IPS-18a (cell line): ENCODE results near the gene AOX1.
"Not testable (repeated sequence)": the region's sequence is repeated elsewhere in the genome, so short reads cannot be mapped to it uniquely, and the experiment has no call there.

Experiments
- H3K27ac ChIP-seq: one replicate; pipeline ENCODE4 v1.5.1; 2013; ENCODE audit warnings: low read length
- H3K27me3 ChIP-seq: one replicate; pipeline ENCODE4 v1.6.1; 2013; ENCODE audit warnings: mild to moderate bottlenecking, low read length; ENCODE audit not compliant: control insufficient read depth, insufficient read depth
- H3K36me3 ChIP-seq: one replicate; pipeline ENCODE4 v1.6.1; 2013; ENCODE audit warnings: low read depth, low read length; ENCODE audit not compliant: control insufficient read depth
- H3K4me1 ChIP-seq: one replicate; pipeline ENCODE4 v1.6.1; 2013; ENCODE audit warnings: low read depth, low read length; ENCODE audit not compliant: control insufficient read depth
- H3K4me3 ChIP-seq: one replicate; pipeline ENCODE4 v1.5.1; 2013; ENCODE audit warnings: low read length
- H3K9ac ChIP-seq: one replicate; pipeline ENCODE4 v1.6.1; 2013; ENCODE audit warnings: mild to moderate bottlenecking, low read length, moderate library complexity
- H3K9me3 ChIP-seq: one replicate; pipeline ENCODE4 v1.6.1; 2013; ENCODE audit warnings: low read depth, low read length; ENCODE audit not compliant: control insufficient read depth

Gene AOX1

DNA sequence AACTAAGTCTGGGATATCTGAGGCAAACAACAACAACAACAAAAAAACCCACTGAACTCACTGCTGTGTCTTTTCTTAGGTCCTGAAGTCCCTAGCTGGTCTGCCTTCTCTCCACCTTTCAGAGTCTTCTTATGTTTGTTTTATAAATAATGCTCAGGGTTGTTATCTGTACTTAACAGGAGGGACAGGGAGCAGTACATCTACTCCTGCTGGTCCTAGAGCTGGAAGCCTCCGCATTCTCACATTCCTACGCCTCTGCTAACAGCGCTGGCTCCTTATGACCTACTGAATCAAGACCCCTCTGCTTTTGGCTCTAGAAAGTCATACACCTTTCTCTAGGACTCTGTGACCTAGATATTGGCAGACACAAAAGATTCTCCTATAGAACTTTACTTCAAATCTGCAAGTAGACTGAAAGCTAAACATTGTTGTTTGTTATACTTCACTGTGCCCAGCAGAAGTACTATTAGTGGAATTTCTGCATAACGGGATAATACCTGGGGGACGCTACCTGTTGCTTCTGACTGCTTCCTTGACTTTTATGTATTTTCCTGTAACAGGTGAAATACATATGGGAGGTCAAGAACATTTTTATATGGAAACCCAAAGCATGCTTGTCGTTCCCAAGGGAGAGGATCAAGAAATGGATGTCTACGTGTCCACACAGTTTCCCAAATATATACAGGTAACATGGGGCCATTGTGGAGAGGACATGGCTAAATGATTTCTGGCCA lies 48.6 kb downstream of the AOX1 start:
- no peak overlapping the region for H3K9ac ChIP-seq
- H3K4me3 ChIP-seq, result no peak overlapping the region
- no peaks in the 10 kb centered on the region for H3K27me3 ChIP-seq
- no peaks in the 10 kb centered on the region for H3K36me3 ChIP-seq
- H3K4me1 ChIP-seq, result no peaks in the 10 kb centered on the region
- H3K27ac ChIP-seq, result no peak overlapping the region
- H3K9me3 ChIP-seq, result no peaks in the 10 kb centered on the region

DNA sequence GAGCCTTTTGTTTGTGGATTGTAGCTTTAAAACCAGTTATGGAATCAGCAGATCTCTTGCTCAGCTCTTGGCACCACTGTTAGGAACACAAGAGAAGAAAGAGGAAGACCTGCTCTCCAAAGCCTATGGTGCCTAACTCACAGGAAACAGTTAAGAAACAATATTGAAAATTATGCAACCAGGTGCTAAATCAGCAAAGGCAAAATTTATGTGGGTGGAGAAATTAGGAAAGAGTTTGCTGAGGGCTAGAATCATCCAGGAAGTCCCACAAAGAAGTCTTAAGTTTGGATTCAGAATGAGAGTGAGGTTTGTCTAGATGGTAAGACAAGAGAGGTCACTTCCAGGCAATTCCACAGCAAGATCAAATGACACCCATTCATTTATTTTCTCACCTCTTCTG lies 49.4 kb downstream of the AOX1 start:
- Histone ChIP-seq H3K4me3 (no peak overlapping the region), H3K4me1 (no peaks in the 10 kb centered on the region), H3K9me3 (no peaks in the 10 kb centered on the region)

GRCh38 chr2:200637901-200638300 lies 52.1 kb downstream of the AOX1 start:
- no peaks in the 10 kb centered on the region for H3K36me3 ChIP-seq
- no peak overlapping the region for H3K9ac ChIP-seq
- no peaks in the 10 kb centered on the region for H3K4me1 ChIP-seq
- no peak overlapping the region for H3K27ac ChIP-seq
- no peaks in the 10 kb centered on the region for H3K27me3 ChIP-seq
- H3K4me3 ChIP-seq, result no peak overlapping the region
- H3K9me3 ChIP-seq, result no peaks in the 10 kb centered on the region

More for the DNA sequence above, 49.4 kb downstream of the AOX1 start:
- Histone ChIP-seq H3K9ac (no peak overlapping the region), H3K36me3 (no peaks in the 10 kb centered on the region), H3K27me3 (no peaks in the 10 kb centered on the region), H3K27ac (no peak overlapping the region)

- no peak overlapping the region for H3K27ac ChIP-seq
- H3K9ac ChIP-seq, result no peak overlapping the region
- no peaks in the 10 kb centered on the region for H3K27me3 ChIP-seq
- no peaks in the 10 kb centered on the region for H3K36me3 ChIP-seq
- no peak overlapping the region for H3K4me3 ChIP-seq
- H3K9me3 ChIP-seq, result no peaks in the 10 kb centered on the region
- no peaks in the 10 kb centered on the region for H3K4me1 ChIP-seq
Measured at GRCh38 chr2:200640176-200640575, 54.4 kb downstream of the AOX1 start.

DNA sequence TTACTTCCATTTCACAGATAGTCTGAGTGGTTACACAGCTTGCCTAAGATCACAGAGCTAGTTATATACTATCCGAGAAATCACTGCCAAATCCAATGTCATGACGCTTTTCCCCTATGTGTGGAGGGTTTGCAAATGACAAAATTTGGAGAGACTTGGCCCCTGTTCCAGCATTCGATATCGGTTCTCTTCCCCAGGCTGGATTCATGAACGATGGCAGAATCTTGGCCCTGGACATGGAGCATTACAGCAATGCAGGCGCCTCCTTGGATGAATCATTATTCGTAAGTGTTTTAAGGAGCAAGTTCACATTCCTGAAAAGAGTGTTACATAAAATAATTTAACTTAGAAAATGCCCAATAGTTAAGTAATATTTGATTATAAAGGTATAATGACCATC lies 55.1 kb downstream of the AOX1 start:
- Histone ChIP-seq H3K4me1 (no peaks in the 10 kb centered on the region), H3K27ac (no peak overlapping the region), H3K9ac (no peak overlapping the region), H3K4me3 (no peak overlapping the region), H3K27me3 (no peaks in the 10 kb centered on the region), H3K36me3 (no peaks in the 10 kb centered on the region), H3K9me3 (no peaks in the 10 kb centered on the region)

DNA sequence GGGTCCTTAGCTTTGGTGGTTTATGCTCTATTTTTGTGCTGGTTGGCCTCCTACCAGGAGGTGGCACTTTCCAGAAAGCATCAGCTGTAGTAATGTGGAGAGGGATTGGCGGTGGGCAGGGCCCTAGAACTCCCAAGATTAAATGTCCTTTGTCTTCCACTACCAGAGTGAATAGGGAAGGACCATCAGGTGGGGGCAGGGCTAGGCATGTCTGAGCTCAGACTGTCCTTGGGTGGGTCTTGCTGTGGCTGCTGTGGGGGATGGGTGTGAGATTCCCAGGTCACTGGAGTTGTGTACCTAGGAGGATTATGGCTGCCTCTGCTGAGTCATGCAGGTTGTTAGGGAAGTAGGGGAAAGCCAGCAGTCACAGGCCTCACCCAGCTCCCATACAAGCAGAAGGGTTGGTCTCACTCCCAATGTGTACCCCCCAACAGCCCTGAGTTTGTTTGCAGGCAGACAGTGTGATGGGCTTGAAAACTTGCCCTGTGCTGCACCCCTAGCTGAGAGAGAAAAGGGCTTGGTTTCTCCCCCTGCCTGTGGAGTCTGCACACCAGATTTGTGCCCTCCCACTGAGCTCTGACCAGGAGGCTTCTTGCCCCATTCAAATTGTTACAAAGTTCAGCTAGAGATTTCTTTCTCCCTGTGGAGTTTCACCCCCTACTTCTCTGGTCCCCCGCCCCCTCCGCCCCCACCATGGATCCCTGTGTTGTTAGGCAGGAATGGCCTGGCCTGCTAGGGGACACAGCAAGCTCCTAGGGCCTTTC lies 62.9 kb downstream of the AOX1 start:
- H3K27ac ChIP-seq, result not testable (repeated sequence)

GRCh38 chr2:200649724-200650123 lies 63.9 kb downstream of the AOX1 start:
- H3K9me3 ChIP-seq, result no peaks in the 10 kb centered on the region
- peaks cover 16% of the 10 kb centered on the region for H3K4me1 ChIP-seq
- no peak overlapping the region for H3K27ac ChIP-seq
- H3K9ac ChIP-seq, result no peak overlapping the region
- no peak overlapping the region for H3K4me3 ChIP-seq
- H3K36me3 ChIP-seq, result no peaks in the 10 kb centered on the region
- H3K27me3 ChIP-seq, result no peaks in the 10 kb centered on the region

More for the DNA sequence above, 62.9 kb downstream of the AOX1 start:
- H3K4me3 ChIP-seq, H3K27me3 ChIP-seq, H3K36me3 ChIP-seq, H3K9ac ChIP-seq, H3K9me3 ChIP-seq: not testable (repeated sequence)
- peaks cover 16% of the 10 kb centered on the region for H3K4me1 ChIP-seq

DNA sequence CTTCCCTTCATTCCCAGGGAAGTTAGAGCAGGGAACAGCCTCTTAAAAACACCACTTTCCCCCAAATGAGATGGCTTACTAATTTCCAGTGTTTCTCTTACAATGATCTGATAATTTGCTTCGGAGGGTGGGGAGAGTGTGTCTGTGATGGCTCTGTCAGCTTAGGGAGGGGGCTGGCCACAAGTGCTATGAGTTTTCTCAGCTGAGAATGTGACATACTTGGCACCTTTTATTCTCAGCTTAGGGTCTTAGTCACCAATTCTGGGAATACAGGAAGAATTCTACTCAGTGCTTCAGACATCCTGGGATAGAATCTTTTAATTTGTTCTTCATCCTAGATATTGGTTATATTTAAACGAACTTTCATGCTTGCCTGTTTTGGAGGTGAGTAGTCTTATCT lies 64.4 kb downstream of the AOX1 start:
- Histone ChIP-seq H3K4me1 (peaks cover 16% of the 10 kb centered on the region), H3K4me3 (no peak overlapping the region), H3K27ac (no peak overlapping the region), H3K9me3 (no peaks in the 10 kb centered on the region), H3K27me3 (no peaks in the 10 kb centered on the region), H3K9ac (no peak overlapping the region), H3K36me3 (no peaks in the 10 kb centered on the region)

DNA sequence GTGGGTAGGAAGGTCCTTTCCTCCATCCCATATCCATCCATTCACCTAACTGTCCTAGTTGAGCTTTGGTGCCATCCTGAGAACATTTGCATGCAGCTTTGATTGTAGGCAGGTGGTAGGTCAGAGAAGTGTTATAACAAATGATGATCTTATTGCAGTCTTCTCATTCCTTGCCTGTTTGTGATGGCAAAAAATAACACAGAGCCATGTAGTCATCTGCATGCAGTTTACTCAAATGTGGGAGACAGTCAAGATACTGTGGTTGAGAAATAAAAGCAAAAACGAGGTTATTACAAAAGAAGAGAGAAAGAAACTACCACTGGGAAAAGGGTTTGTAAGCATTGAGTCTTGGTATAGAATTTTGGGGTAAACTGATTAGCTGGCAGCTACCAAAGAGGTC lies 66.3 kb downstream of the AOX1 start:
- H3K4me1 ChIP-seq, result peaks cover 16% of the 10 kb centered on the region
- H3K4me3 ChIP-seq, result no peak overlapping the region
- no peaks in the 10 kb centered on the region for H3K27me3 ChIP-seq
- no peaks in the 10 kb centered on the region for H3K9me3 ChIP-seq
- no peak overlapping the region for H3K9ac ChIP-seq
- H3K36me3 ChIP-seq, result no peaks in the 10 kb centered on the region
- no peak overlapping the region for H3K27ac ChIP-seq

DNA sequence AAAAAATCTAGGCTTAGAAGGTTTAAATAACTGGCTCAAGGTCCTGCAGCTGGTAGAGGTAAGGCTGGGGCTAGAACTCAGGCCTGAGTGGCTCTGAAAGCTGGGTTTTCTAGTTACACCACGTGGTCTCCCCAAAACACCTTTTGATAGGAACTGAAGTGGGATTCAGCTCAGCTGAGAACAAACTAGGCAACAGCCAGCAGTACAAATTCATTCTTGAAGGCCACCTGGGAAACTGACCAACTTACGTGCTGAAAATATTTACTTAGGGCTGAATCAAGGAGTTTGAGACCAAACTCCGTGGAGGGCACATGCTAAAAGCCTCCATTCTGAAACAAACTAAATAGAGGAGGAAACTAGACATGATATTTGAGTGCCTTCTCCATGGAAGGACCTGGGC lies 67.2 kb downstream of the AOX1 start:
- no peaks in the 10 kb centered on the region for H3K27me3 ChIP-seq
- H3K36me3 ChIP-seq, result no peaks in the 10 kb centered on the region
- no peak overlapping the region for H3K27ac ChIP-seq
- H3K9me3 ChIP-seq, result no peaks in the 10 kb centered on the region
- peaks cover 14% of the 10 kb centered on the region for H3K4me1 ChIP-seq
- H3K9ac ChIP-seq, result no peak overlapping the region
- H3K4me3 ChIP-seq, result no peak overlapping the region

- H3K9ac ChIP-seq, result no peak overlapping the region
- H3K9me3 ChIP-seq, result no peaks in the 10 kb centered on the region
- no peaks in the 10 kb centered on the region for H3K36me3 ChIP-seq
- H3K4me1 ChIP-seq, result no peaks in the 10 kb centered on the region
- no peak overlapping the region for H3K4me3 ChIP-seq
- no peak overlapping the region for H3K27ac ChIP-seq
- H3K27me3 ChIP-seq, result no peaks in the 10 kb centered on the region
Measured at GRCh38 chr2:200654823-200655222, 69.0 kb downstream of the AOX1 start.
